Fibroblast of mammary gland (primary cell): ENCODE data around the gene BSPH1.

Experiments
- DNase-seq: peaks from one replicate; pipeline ENCODE4 v3.0.0-alpha.2; 2010; ENCODE audit warnings: low read depth
- H3K4me3 ChIP-seq: 2 replicates; pipeline ENCODE4 v1.5.1; 2011; ENCODE audit warnings: low read depth, mild to moderate bottlenecking, low read length, moderate library complexity; ENCODE audit not compliant: control insufficient read depth
- CTCF ChIP-seq: conservative IDR thresholded peaks from 2 replicates; pipeline ENCODE4 v1.5.1; 2011; ENCODE audit warnings: low read depth, low read length, inconsistent platforms; ENCODE audit not compliant: control insufficient read depth, insufficient read depth

Gene BSPH1, protein sequence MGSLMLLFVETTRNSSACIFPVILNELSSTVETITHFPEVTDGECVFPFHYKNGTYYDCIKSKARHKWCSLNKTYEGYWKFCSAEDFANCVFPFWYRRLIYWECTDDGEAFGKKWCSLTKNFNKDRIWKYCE

DNA sequence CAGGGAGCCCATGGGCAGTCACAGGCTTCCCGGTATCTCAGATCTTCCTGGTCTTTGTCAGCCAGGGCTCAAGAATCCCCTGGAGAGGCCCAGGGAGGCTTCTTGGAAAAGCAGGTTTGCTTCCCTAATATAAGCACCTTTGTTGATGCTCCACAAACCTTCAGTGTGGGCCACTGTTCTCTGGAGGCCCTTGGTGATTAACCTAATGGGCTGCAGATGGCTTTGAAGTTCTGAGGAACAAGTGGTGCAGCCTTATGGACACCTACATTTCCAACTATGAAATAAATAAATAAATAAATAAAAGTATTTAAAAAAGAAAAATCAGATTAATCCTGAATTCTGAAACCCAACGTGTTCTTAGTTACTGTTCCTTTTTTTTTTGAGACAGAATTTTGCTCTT, at the start of gene BSPH1:
Gene BSPH1 (minus strand): TSS at position 101 of the 400 bp plus-strand sequence. CDS start 89 bp downstream, at position 12.
- no peak within 1 kb of the TSS for H3K4me3 ChIP-seq
- no peak for DNase-seq
- TF ChIP-seq CTCF = no peak

GRCh38 chr19:48036765-48037164, 44.8 kb upstream of the BSPH1 start:
- no peak overlapping the region for H3K4me3 ChIP-seq
- no peak for DNase-seq
- no peak for TF ChIP-seq CTCF

- DNase-seq = no peak
- no peak overlapping the region for H3K4me3 ChIP-seq
- TF ChIP-seq CTCF = no peak
Observed at GRCh38 chr19:48033604-48034003, 41.6 kb upstream of the BSPH1 start.

DNA sequence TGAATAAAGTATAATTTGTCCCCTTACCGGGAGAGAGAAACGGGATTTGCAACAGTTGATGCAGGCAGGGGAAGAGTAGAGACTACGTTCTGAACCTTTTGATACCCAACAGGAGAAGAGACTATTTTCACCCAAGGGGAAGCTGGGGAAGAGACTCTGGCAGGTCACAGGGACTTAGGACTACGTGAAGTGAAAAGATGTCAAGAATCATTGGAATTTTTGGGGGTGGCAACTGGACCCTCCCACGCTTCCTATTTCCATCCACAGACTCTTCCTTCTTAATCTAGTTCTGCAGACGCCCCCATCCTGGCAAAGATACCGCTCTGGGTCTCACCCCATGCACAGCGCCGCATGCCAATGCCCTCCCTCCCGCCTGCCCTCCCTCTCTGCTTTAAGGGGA, 38.1 kb upstream of the BSPH1 start:
- no peak overlapping the region for H3K4me3 ChIP-seq
- no peak for DNase-seq
- no peak for TF ChIP-seq CTCF

- no peak for DNase-seq
- no peak for TF ChIP-seq CTCF
- H3K4me3 ChIP-seq = no peak overlapping the region
Observed at GRCh38 chr19:48029431-48029830, 37.5 kb upstream of the BSPH1 start.

DNA sequence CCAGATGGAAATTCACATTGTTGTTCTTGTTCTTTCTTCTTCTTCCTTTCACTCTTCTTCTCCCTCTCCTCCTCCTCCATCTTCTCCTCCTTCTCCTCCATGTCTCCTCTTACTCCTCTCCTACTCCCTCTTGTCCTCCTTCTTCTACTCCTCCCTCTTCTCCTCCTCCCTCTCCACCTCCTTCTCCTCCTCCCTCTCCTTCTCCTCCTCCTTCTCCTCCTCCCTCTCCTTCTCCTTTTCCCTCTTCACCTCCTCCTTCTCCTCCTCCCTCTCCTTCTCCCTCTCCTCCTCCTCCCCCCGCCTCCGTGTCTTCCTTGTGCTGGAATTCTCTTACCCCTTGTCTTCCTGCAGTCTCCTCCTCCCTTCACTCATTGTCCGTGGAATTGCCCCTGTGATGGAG, 33.5 kb upstream of the BSPH1 start:
- H3K4me3 ChIP-seq = no peak overlapping the region
- TF ChIP-seq CTCF = no peak
- no peak for DNase-seq

DNA sequence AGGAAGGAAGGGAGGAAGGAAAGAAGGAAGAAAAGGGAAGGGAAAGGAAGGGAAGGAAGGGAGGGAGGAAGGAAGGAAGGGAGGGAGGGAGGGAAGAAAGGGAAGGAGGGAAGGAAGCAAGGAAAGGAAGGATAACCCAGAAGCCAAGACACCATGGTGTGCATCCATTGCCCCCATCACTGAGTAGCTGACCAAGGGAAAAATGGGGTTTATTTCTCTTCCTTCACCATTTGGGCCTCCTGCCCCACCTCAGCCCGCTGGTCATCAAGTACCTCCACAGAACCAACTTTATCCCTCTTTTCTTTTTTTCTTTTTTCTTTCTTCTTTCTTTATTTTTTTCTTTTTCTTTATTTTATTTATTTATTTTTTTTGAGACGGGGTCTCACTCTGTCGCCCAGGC, 31.5 kb upstream of the BSPH1 start:
- DNase-seq = no peak
- no peak overlapping the region for H3K4me3 ChIP-seq
- no peak for TF ChIP-seq CTCF
